ENCODE results near the gene GEMIN8.

Gene GEMIN8

DNA sequence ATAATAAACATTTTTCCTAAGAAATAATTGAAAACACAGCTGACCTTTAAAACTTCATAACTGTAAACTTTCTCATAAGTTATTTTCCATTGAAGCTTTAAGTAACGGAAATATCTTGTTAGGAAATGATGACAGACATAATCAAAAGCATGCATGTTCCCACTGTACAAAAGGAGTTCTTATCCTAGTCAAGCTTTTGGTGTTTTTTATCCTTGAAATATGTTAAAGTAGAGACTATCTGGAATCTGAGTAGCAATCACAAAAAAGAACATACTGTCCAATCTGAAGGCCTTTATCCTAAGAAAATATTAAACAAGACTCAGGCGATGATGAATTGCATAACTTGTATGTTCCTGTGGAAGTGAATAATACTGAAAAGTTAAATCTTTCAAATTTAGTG lies 14.4 kb downstream of the GEMIN8 start:
- H3K36me3 ChIP-seq (ENCODE audit: control insufficient read depth in 2 of 2, insufficient read depth in 1 of 2, low read length in 2 of 2) = peaks cover 9 to 13% of the 10 kb centered on the region in 2 experiments
- no peak overlapping the region for H3K4me3 ChIP-seq (ENCODE audit: low read depth, low read length)
- CTCF ChIA-PET = interaction anchor here (0.5 to 1.5 kb wide), 2 partner anchors 13 to 16 kb away, joined by 3 read pairs; no protein-coding TSS in a partner anchor
- peaks cover 3% of the 10 kb centered on the region for H3K9me3 ChIP-seq (ENCODE audit: control insufficient read depth, insufficient read depth, low read depth, low read length)
- no peak overlapping the region for H3K27ac ChIP-seq (ENCODE audit: extremely low read depth, low read depth, low read length)
- TF ChIP-seq ZNF37A (tag by site-specific recombination; IDR thresholded peaks at IDR 0.05) (no peak), ZFP41 (tag by site-specific recombination; IDR thresholded peaks at IDR 0.05; ENCODE audit: borderline replicate concordance) (no peak), ZNF24 (tag by site-specific recombination; IDR thresholded peaks at IDR 0.05) (no peak), SALL2 (tag by site-specific recombination; IDR thresholded peaks at IDR 0.05; ENCODE audit: borderline replicate concordance) (no peak), ZNF473 (tag by site-specific recombination; IDR thresholded peaks at IDR 0.05) (no peak), ZNF558 (tag by site-specific recombination; IDR thresholded peaks at IDR 0.05) (no peak), HOXC10 (CRISPR knock-in tag; IDR thresholded peaks at IDR 0.05) (no peak), ZNF19 (tag by site-specific recombination; IDR thresholded peaks at IDR 0.05; ENCODE audit: low read depth) (no peak), ZNF146 (tag by site-specific recombination; IDR thresholded peaks at IDR 0.05) (no peak), ZNF501 (tag by site-specific recombination; IDR thresholded peaks at IDR 0.05) (no peak), KLF9 (tag by site-specific recombination; IDR thresholded peaks at IDR 0.05; ENCODE audit: low read depth) (no peak), YY2 (tag by site-specific recombination; IDR thresholded peaks at IDR 0.05) (no peak)
- TF ChIP-seq, protein P1, sequence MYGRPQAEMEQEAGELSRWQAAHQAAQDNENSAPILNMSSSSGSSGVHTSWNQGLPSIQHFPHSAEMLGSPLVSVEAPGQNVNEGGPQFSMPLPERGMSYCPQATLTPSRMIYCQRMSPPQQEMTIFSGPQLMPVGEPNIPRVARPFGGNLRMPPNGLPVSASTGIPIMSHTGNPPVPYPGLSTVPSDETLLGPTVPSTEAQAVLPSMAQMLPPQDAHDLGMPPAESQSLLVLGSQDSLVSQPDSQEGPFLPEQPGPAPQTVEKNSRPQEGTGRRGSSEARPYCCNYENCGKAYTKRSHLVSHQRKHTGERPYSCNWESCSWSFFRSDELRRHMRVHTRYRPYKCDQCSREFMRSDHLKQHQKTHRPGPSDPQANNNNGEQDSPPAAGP (tag by site-specific recombination; IDR thresholded peaks at IDR 0.05) = no peak
- TF ChIP-seq, protein P2, sequence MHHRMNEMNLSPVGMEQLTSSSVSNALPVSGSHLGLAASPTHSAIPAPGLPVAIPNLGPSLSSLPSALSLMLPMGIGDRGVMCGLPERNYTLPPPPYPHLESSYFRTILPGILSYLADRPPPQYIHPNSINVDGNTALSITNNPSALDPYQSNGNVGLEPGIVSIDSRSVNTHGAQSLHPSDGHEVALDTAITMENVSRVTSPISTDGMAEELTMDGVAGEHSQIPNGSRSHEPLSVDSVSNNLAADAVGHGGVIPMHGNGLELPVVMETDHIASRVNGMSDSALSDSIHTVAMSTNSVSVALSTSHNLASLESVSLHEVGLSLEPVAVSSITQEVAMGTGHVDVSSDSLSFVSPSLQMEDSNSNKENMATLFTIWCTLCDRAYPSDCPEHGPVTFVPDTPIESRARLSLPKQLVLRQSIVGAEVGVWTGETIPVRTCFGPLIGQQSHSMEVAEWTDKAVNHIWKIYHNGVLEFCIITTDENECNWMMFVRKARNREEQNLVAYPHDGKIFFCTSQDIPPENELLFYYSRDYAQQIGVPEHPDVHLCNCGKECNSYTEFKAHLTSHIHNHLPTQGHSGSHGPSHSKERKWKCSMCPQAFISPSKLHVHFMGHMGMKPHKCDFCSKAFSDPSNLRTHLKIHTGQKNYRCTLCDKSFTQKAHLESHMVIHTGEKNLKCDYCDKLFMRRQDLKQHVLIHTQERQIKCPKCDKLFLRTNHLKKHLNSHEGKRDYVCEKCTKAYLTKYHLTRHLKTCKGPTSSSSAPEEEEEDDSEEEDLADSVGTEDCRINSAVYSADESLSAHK (tag by site-specific recombination; IDR thresholded peaks at IDR 0.05) = no peak
- TF ChIP-seq, protein P3, sequence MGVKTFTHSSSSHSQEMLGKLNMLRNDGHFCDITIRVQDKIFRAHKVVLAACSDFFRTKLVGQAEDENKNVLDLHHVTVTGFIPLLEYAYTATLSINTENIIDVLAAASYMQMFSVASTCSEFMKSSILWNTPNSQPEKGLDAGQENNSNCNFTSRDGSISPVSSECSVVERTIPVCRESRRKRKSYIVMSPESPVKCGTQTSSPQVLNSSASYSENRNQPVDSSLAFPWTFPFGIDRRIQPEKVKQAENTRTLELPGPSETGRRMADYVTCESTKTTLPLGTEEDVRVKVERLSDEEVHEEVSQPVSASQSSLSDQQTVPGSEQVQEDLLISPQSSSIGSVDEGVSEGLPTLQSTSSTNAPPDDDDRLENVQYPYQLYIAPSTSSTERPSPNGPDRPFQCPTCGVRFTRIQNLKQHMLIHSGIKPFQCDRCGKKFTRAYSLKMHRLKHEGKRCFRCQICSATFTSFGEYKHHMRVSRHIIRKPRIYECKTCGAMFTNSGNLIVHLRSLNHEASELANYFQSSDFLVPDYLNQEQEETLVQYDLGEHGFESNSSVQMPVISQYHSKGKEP (tag by site-specific recombination; IDR thresholded peaks at IDR 0.05) = no peak
- POLR2A ChIA-PET = interaction anchor here (1.2 kb wide), 1 partner anchor 14 kb away, joined by 3 read pairs; the partner anchor contains the start of gene GEMIN8
- no peaks in the 10 kb centered on the region for H3K4me1 ChIP-seq (ENCODE audit: control insufficient read depth, insufficient read depth, low read length)

DNA sequence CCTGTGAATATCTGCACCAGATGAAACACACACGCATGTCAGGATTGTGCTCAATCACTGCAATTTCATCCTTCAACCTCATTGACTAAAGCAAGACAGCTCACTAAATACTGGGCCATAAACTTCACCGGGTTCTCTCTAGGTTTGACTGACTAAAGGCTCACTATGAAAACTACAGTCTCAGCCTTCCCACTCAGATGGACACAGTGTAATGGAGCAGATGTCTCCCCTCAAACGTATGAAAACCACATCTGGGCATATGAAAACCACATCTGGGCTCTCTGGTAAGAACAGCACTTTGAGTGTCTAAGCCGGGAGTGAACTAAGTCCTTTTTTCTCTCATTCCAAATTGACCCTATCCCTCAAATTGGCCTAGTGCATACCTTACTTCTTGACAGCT lies 15.2 kb downstream of the GEMIN8 start:
- H3K9me3 ChIP-seq (ENCODE audit: control insufficient read depth, insufficient read depth, low read depth, low read length) = peaks cover 3% of the 10 kb centered on the region
- TF ChIP-seq ZFP69B (tag by site-specific recombination; IDR thresholded peaks at IDR 0.05) = no peak
- no peak for TF ChIP-seq ZNF76 (tag by site-specific recombination; IDR thresholded peaks at IDR 0.05; ENCODE audit: borderline replicate concordance, low read depth)
- TF ChIP-seq ZNF184 (tag by site-specific recombination; IDR thresholded peaks at IDR 0.05) = no peak
- no peak for TF ChIP-seq ZNF600 (tag by site-specific recombination; IDR thresholded peaks at IDR 0.05)
- no peak for TF ChIP-seq TCF7L2 (IDR thresholded peaks at IDR 0.05; ENCODE audit: borderline replicate concordance, low read depth, low read length)
- H3K36me3 ChIP-seq (ENCODE audit: control insufficient read depth in 2 of 2, insufficient read depth in 1 of 2, low read length in 2 of 2) = peaks cover 3 to 10% of the 10 kb centered on the region in 2 experiments
- CTCF ChIA-PET = interaction anchor here (1.5 kb wide), 1 partner anchor 14 kb away, joined by 3 read pairs; no protein-coding TSS in a partner anchor
- POLR2A ChIA-PET = interaction anchor here (1.2 kb wide), 1 partner anchor 15 kb away, joined by 3 read pairs; the partner anchor contains the start of gene GEMIN8
- H3K4me3 ChIP-seq (ENCODE audit: low read depth, low read length) = no peak overlapping the region
- H3K27ac ChIP-seq (ENCODE audit: extremely low read depth, low read depth, low read length) = no peak overlapping the region
- no peaks in the 10 kb centered on the region for H3K4me1 ChIP-seq (ENCODE audit: control insufficient read depth, insufficient read depth, low read length)
